H1 (cell line): ENCODE measurements around the gene KCNE4. TPM values are rescaled to one million over a fixed set of nuclear protein-coding genes. Genes with fewer than 3 reads are reported as not detected.

Experiments
- CTCF ChIA-PET: fragments of 300-600 bp; sonication (Branson Sonifier 250); formaldehyde crosslinking; loops from one replicate; lab custom pipeline; 2021; ENCODE audit not compliant: partially characterized antibody; lab: Charles Lee
- POLR2A ChIA-PET: fragments of 300-600 bp; sonication (Branson Sonifier 250); formaldehyde crosslinking; loops from one replicate; lab custom pipeline; 2021; ENCODE audit warnings: inconsistent platforms; ENCODE audit not compliant: partially characterized antibody; lab: Charles Lee
- DNase-seq, 2 experiments: peaks; one replicate each; pipeline versions ENCODE4 v3.0.0 to v3.0.0-alpha.2; 2010 to 2022; ENCODE audit warnings: low spot score in 2 of 2, low read depth in 1 of 2, mixed read lengths in 1 of 2
- FAIRE-seq: peaks from 2 replicates; lab custom pipeline; 2011; peaks lifted over from hg19 to GRCh38; lab: Jason Lieb, UNC
- H2AFZ ChIP-seq: 2 replicates; pipeline ENCODE4 v1.8.1; 2012; ENCODE audit warnings: low read length, inconsistent platforms
- H2AK5ac ChIP-seq: 2 replicates; pipeline ENCODE4 v1.6.1; 2013; ENCODE audit warnings: low read depth, low read length
- H2BK120ac ChIP-seq: replicated peaks from 2 replicates; pipeline ENCODE3; 2013; ENCODE audit warnings: low read depth, low read length, inconsistent platforms
- H2BK12ac ChIP-seq: 2 replicates; pipeline ENCODE4 v1.6.1; 2013; ENCODE audit warnings: low read depth, low read length
- H2BK15ac ChIP-seq: 2 replicates; pipeline ENCODE4 v1.6.1; 2013; ENCODE audit warnings: low read length
- H2BK20ac ChIP-seq: 2 replicates; pipeline ENCODE4 v1.6.1; 2013; ENCODE audit warnings: low read length
- H2BK5ac ChIP-seq: 2 replicates; pipeline ENCODE4 v1.6.1; 2013; ENCODE audit warnings: low read depth, low read length
- H3K14ac ChIP-seq: 2 replicates; pipeline ENCODE4 v1.6.1; 2013; ENCODE audit warnings: inconsistent platforms; ENCODE audit not compliant: insufficient read length
- H3K18ac ChIP-seq: 2 replicates; pipeline ENCODE4 v1.6.1; 2013; ENCODE audit warnings: low read length; ENCODE audit errors: extremely low read depth
- H3K23ac ChIP-seq: 2 replicates; pipeline ENCODE4 v1.6.1; 2013; ENCODE audit warnings: inconsistent platforms; ENCODE audit not compliant: insufficient read length
- H3K23me2 ChIP-seq: 2 replicates; pipeline ENCODE4 v1.6.1; 2013; ENCODE audit warnings: low read depth, low read length
- H3K27ac ChIP-seq: 2 replicates; pipeline ENCODE4 v1.6.1; 2011; ENCODE audit warnings: low read depth, low read length, inconsistent platforms
- H3K27me3 ChIP-seq, 4 experiments: replicated peaks in 1 of 4; 1 replicate in 1 of 4; 2 replicates in 3 of 4; pipeline versions ENCODE4 v1.6.1 to v1.8.1; 2011 to 2013; ENCODE audit warnings: low read length in 3 of 4, mild to moderate bottlenecking in 3 of 4, inconsistent platforms in 2 of 4, mixed read lengths in 2 of 4, moderate library complexity in 1 of 4; ENCODE audit not compliant: control insufficient read depth in 3 of 4, insufficient read depth in 3 of 4; ENCODE audit errors: extremely low read depth in 1 of 4
- H3K36me3 ChIP-seq, 4 experiments: 2 replicates each; pipeline versions ENCODE4 v1.6.1 to v1.8.1; 2011 to 2013; ENCODE audit warnings: mild to moderate bottlenecking in 4 of 4, low read length in 3 of 4, moderate library complexity in 2 of 4, control low read depth in 1 of 4, inconsistent platforms in 1 of 4; ENCODE audit not compliant: insufficient read depth in 4 of 4, control insufficient read depth in 2 of 4
- H3K4ac ChIP-seq: replicated peaks from 2 replicates; pipeline ENCODE3; 2013; ENCODE audit warnings: low read length, low read depth, mixed read lengths, inconsistent platforms; ENCODE audit not compliant: insufficient read length
- H3K4me1 ChIP-seq, 4 experiments: replicated peaks in 1 of 4; 1 replicate in 1 of 4; 2 replicates in 3 of 4; pipeline versions ENCODE4 v1.6.1 to v1.8.1; 2011 to 2013; ENCODE audit warnings: low read length in 3 of 4, inconsistent platforms in 2 of 4, mixed read lengths in 1 of 4; ENCODE audit not compliant: insufficient read depth in 4 of 4, control insufficient read depth in 3 of 4
- H3K4me2 ChIP-seq, 2 experiments: 2 replicates each; pipeline versions ENCODE4 v1.6.1 to v1.8.1; 2011 to 2013; ENCODE audit warnings: low read depth in 2 of 2, low read length in 2 of 2, control low read depth in 1 of 2, inconsistent platforms in 1 of 2, mild to moderate bottlenecking in 1 of 2; ENCODE audit not compliant: insufficient read depth in 1 of 2
- H3K4me3 ChIP-seq, 4 experiments: fragments of 200-600, 300-600 bp in 1 of 4; sonication (generic), shearing (Covaris generic), sonication (Bioruptor Twin) in 1 of 4; 2 replicates each; pipeline versions ENCODE4 v1.5.1 to v1.8.1; 2011 to 2016; ENCODE audit warnings: low read length in 4 of 4, low read depth in 3 of 4, control low read depth in 2 of 4, inconsistent platforms in 2 of 4, mild to moderate bottlenecking in 2 of 4, mixed read lengths in 1 of 4, moderate library complexity in 1 of 4; ENCODE audit not compliant: insufficient read depth in 2 of 4; ENCODE audit errors: extremely low read depth in 1 of 4
- H3K56ac ChIP-seq: replicated peaks from 2 replicates; pipeline ENCODE3; 2013; ENCODE audit warnings: low read depth, mild to moderate bottlenecking, mixed read lengths, low read length, inconsistent platforms; ENCODE audit not compliant: insufficient read length
- H3K79me1 ChIP-seq: 2 replicates; pipeline ENCODE4 v1.6.1; 2013; ENCODE audit warnings: low read depth, low read length, control low read depth
- H3K79me2 ChIP-seq, 2 experiments: 2 replicates each; pipeline versions ENCODE4 v1.6.1 to v1.8.1; 2012 to 2013; ENCODE audit warnings: low read length in 2 of 2, mild to moderate bottlenecking in 2 of 2, inconsistent platforms in 1 of 2; ENCODE audit not compliant: insufficient read depth in 2 of 2, control insufficient read depth in 1 of 2
- H3K9ac ChIP-seq, 4 experiments: replicated peaks in 1 of 4; 1 replicate in 1 of 4; 2 replicates in 3 of 4; pipeline versions ENCODE4 v1.6.1 to v1.8.1; 2011 to 2013; ENCODE audit warnings: low read depth in 3 of 4, low read length in 3 of 4, control low read depth in 2 of 4, mild to moderate bottlenecking in 2 of 4, moderate library complexity in 2 of 4, inconsistent platforms in 1 of 4; ENCODE audit errors: extremely low read depth in 1 of 4
- H3K9me3 ChIP-seq, 2 experiments: 2 replicates each; pipeline versions ENCODE4 v1.6.1 to v1.8.1; 2012 to 2013; ENCODE audit warnings: mild to moderate bottlenecking in 2 of 2, moderate library complexity in 2 of 2, control low read depth in 1 of 2, inconsistent platforms in 1 of 2, low read depth in 1 of 2, low read length in 1 of 2, mixed read lengths in 1 of 2; ENCODE audit not compliant: insufficient read depth in 2 of 2
- H4K20me1 ChIP-seq, 2 experiments: replicated peaks in 1 of 2; 2 replicates each; pipeline versions ENCODE3 to v1.8.1; 2011 to 2013; ENCODE audit warnings: inconsistent platforms in 2 of 2, low read length in 2 of 2, mild to moderate bottlenecking in 1 of 2; ENCODE audit not compliant: insufficient read depth in 2 of 2, control insufficient read depth in 1 of 2
- H4K5ac ChIP-seq: 2 replicates; pipeline ENCODE4 v1.6.1; 2013; ENCODE audit warnings: low read length, low read depth, mixed read lengths, inconsistent platforms; ENCODE audit not compliant: insufficient read length
- H4K8ac ChIP-seq: 2 replicates; pipeline ENCODE4 v1.8.0; 2013; ENCODE audit warnings: mild to moderate bottlenecking, moderate library complexity, low read length, inconsistent platforms; ENCODE audit not compliant: insufficient read depth; ENCODE audit errors: extremely low read depth
- H4K91ac ChIP-seq: replicated peaks from 2 replicates; pipeline ENCODE3; 2013; ENCODE audit warnings: low read length, mixed read lengths, inconsistent platforms; ENCODE audit not compliant: insufficient read length
- RFX5 ChIP-seq: IDR thresholded peaks from 2 replicates; pipeline ENCODE4 v1.6.1; 2011; ENCODE audit warnings: low read depth, low read length, improper control_type of control experiment, borderline replicate concordance
- RXRA ChIP-seq: IDR thresholded peaks from 2 replicates; pipeline ENCODE4 v1.6.1; 2011; ENCODE audit warnings: low read depth, mild to moderate bottlenecking, low read length, moderate library complexity; ENCODE audit not compliant: insufficient read depth
- WGBS, 2 experiments: shearing (Covaris generic) in 1 of 2; methylation state at CpG; one replicate each; pipeline versions ENCODE4 v1.1.6 to v1.1.7; 2013 to 2015; ENCODE audit warnings: low lambda C conversion rate in 2 of 2, mixed read lengths in 2 of 2, inconsistent platforms in 1 of 2, low coverage in 1 of 2, missing lambda C conversion rate in 1 of 2; ENCODE audit not compliant: insufficient replicate concordance in 2 of 2, insufficient coverage in 1 of 2, insufficient read length in 1 of 2; ENCODE audit errors: extremely low coverage in 1 of 2, missing lambda C conversion rate in 1 of 2; 5-methylcytosine and 5-hydroxymethylcytosine counted together
- polyA plus RNA-seq, 7 experiments: library from polyadenylated mRNA; depleted of rRNA in 3 of 7; stranded (reverse) in 5 of 7; unstranded in 2 of 7; fragments of >200 nt in 5 of 7; fragments of 200-250 nt in 2 of 7; gene quantifications; 1 replicate in 5 of 7; 2 replicates in 1 of 7; 4 replicates in 1 of 7; pipeline versions ENCODE4 v1.2.1 to v1.2.3, GENCODE V29; 2011 to 2013; ENCODE audit warnings: missing spikeins in 2 of 7, mixed read lengths in 2 of 7
- total RNA-seq: library from RNA; stranded (reverse); fragmentation: NEBNext Ultra II Directional; extraction: Animal tissue kit (Norgen Biotek cat#: 25700); gene quantifications from 2 replicates; pipeline ENCODE4 v1.2.1, GENCODE V29; 2021

KCNE4 gene
- total and polyA plus RNA-seq, 2 of the 8 experiments (the other 6 are each of a cell fraction or from before 2014, with no cell fraction given): 0.08 to 0.09 TPM

DNA sequence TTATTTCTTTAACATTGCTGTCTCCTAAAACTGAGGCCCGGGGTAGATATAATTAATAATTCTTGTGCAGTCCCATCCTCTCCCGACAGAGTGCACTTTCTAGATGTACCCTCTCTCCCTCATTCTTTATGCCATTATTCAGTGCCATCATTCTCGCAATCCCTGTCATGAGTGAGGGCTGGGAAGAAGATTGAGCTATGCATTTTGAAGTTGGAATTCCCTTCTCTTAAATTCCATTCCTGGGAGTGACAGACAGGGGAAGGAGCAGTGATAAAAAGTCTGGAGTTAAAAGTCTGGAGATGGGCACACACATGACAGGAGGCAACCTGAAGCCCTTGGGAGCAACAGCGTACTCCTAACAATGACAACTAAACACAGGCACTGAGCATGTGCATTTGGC is 2.6 kb upstream of the KCNE4 start:
- Histone ChIP-seq H3K4ac (no peak overlapping the region), H3K4me2 (no peak overlapping the region), H2BK5ac (no peak overlapping the region), H3K4me1 (peaks cover 2 to 15% (median 7%) of the 10 kb centered on the region in 4 experiments; a peak in 5 of 7 replicates), H3K18ac (no peak overlapping the region), H2BK12ac (no peak overlapping the region), H3K27ac (no peak overlapping the region), H3K79me2 (no peaks in the 10 kb centered on the region), H3K36me3 (no peaks in the 10 kb centered on the region), H3K9ac (no peak overlapping the region), H2AK5ac (no peak overlapping the region), H3K56ac (no peak overlapping the region), H3K23ac (no peak overlapping the region), H3K27me3 (no peaks in the 10 kb centered on the region), H4K8ac (no peak overlapping the region), H3K79me1 (no peaks in the 10 kb centered on the region), H4K91ac (no peak overlapping the region), H2BK15ac (no peak overlapping the region), H2BK120ac (no peak overlapping the region), H3K9me3 (no peaks in the 10 kb centered on the region), H3K14ac (no peak overlapping the region), H4K5ac (no peak overlapping the region), H3K4me3 (no peak overlapping the region), H3K23me2 (no peaks in the 10 kb centered on the region), H2AFZ (no peak overlapping the region), H4K20me1 (no peaks in the 10 kb centered on the region), H2BK20ac (no peak overlapping the region)
- POLR2A ChIA-PET: no interaction called here
- TF ChIP-seq RXRA: no peak
- TF ChIP-seq RFX5: no peak
- WGBS, 2 experiments: 86% methylated on average over 4 of the region's 4 CpGs; no CpG with 5 or more reads in 1 of the 2 experiments
- CTCF ChIA-PET: no interaction called here
- no peak for DNase-seq
- no peak for FAIRE-seq
